ENCODE data around the gene ATXN2. TPM values are rescaled to one million over a fixed set of nuclear protein-coding genes. Genes with fewer than 3 reads are reported as not detected.
"Not testable (repeated sequence)": the region's sequence is repeated elsewhere in the genome, so short reads cannot be mapped to it uniquely, and the experiment has no call there.

Gene ATXN2
- polyA plus RNA-seq, 3 donors from 2014 or later: 7.1 to 31.3 (median 12.3) TPM

- no peak for DNase-seq
- H3K36me3 Mint-ChIP-seq: no peaks in the 10 kb centered on the region
- no peaks in the 10 kb centered on the region for H3K4me1 Mint-ChIP-seq
- no peaks in the 10 kb centered on the region for H3K9me3 Mint-ChIP-seq
- H3K27ac Mint-ChIP-seq: no peak overlapping the region
- H3K4me3 Mint-ChIP-seq: no peak overlapping the region
- H3K27me3 Mint-ChIP-seq (ENCODE audit: low read depth in 3 of 3): peaks cover 0 to 2% (median 2%) of the 10 kb centered on the region in 3 donors
These were observed 8.1 kb upstream of the ATXN2 start for GRCh38 chr12:111607239-111607638.

- no peaks in the 10 kb centered on the region for H3K36me3 Mint-ChIP-seq
- no peak overlapping the region for H3K4me3 Mint-ChIP-seq
- H3K27me3 Mint-ChIP-seq (ENCODE audit: low read depth in 3 of 3): peaks cover 0 to 2% (median 2%) of the 10 kb centered on the region in 3 donors
- H3K9me3 Mint-ChIP-seq: no peaks in the 10 kb centered on the region
- DNase-seq: no peak
- H3K27ac Mint-ChIP-seq: no peak overlapping the region
- H3K4me1 Mint-ChIP-seq: no peaks in the 10 kb centered on the region
These were observed 7.7 kb upstream of the ATXN2 start for GRCh38 chr12:111606767-111607230.

- H3K36me3 Mint-ChIP-seq: no peaks in the 10 kb centered on the region
- no peak for DNase-seq
- H3K4me3 Mint-ChIP-seq: no peak overlapping the region
- peaks cover 0 to 2% (median 2%) of the 10 kb centered on the region in 3 donors for H3K27me3 Mint-ChIP-seq (ENCODE audit: low read depth in 3 of 3)
- no peaks in the 10 kb centered on the region for H3K9me3 Mint-ChIP-seq
- no peak overlapping the region for H3K27ac Mint-ChIP-seq
- H3K4me1 Mint-ChIP-seq: no peaks in the 10 kb centered on the region
These were observed 7.0 kb upstream of the ATXN2 start for GRCh38 chr12:111605911-111606766.

DNA sequence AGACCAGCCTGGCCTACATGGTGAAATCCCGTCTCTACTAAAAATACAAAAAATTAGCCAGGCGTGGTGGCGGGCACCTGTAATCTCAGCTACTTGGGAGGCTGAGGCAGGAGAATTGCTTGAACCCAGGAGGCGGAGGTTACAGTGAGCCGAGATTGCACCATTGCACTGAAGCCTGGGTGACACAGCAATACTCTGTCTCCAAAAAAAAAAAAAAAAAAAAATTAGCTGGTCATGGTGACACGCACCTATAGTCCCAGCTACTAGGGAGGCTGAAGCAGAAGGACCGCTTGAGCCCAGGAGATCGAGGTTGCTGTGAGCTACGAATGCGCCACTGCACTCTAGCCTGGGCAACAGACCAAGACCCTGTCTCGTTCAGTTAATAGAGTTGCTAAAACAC, 3.7 kb upstream of the ATXN2 start:
- peaks cover 19% of the 10 kb centered on the region in 3 donors for H3K27me3 Mint-ChIP-seq (ENCODE audit: low read depth in 3 of 3)
- H3K4me3 Mint-ChIP-seq, H3K4me1 Mint-ChIP-seq, H3K27ac Mint-ChIP-seq, H3K9me3 Mint-ChIP-seq, H3K36me3 Mint-ChIP-seq, DNase-seq: not testable (repeated sequence)

- no peaks in the 10 kb centered on the region for H3K9me3 Mint-ChIP-seq
- peak overlapping the region in 1 of 5 donors; percentile 14 for H3K4me3 Mint-ChIP-seq
- no peak overlapping the region for H3K27ac Mint-ChIP-seq
These were observed 3.2 kb upstream of the ATXN2 start for GRCh38 chr12:111602348-111602747.

GRCh38 chr12:111600986-111601385, 1.9 kb upstream of the ATXN2 start:
- Mint-ChIP-seq H3K27me3 (ENCODE audit: low read depth in 3 of 3) (peaks cover 22 to 25% (median 24%) of the 10 kb centered on the region in 3 donors), H3K4me1 (peaks cover 23 to 26% of the 10 kb centered on the region in 2 donors)
- not testable (repeated sequence) for H3K27ac Mint-ChIP-seq, H3K9me3 Mint-ChIP-seq, H3K36me3 Mint-ChIP-seq, DNase-seq, H3K4me3 Mint-ChIP-seq

More at GRCh38 chr12:111602348-111602747, 3.2 kb upstream of the ATXN2 start:
- peaks cover 12 to 13% of the 10 kb centered on the region in 2 donors for H3K4me1 Mint-ChIP-seq
- H3K36me3 Mint-ChIP-seq: no peaks in the 10 kb centered on the region
- DNase-seq: no peak
- H3K27me3 Mint-ChIP-seq (ENCODE audit: low read depth in 3 of 3): peaks cover 22 to 23% (median 23%) of the 10 kb centered on the region in 3 donors

GRCh38 chr12:111600205-111600642, 1.1 kb upstream of the ATXN2 start:
- peak overlapping the region; percentile 83 to 91 (median 86) for H3K4me3 Mint-ChIP-seq
- no peaks in the 10 kb centered on the region for H3K9me3 Mint-ChIP-seq
- no peaks in the 10 kb centered on the region for H3K36me3 Mint-ChIP-seq
- peaks cover 24 to 32% of the 10 kb centered on the region in 2 donors for H3K4me1 Mint-ChIP-seq
- no peak for DNase-seq
- H3K27me3 Mint-ChIP-seq (ENCODE audit: low read depth in 3 of 3): peaks cover 22 to 25% (median 24%) of the 10 kb centered on the region in 3 donors
- peak overlapping the region; percentile 78 to 96 (median 88) for H3K27ac Mint-ChIP-seq

DNA sequence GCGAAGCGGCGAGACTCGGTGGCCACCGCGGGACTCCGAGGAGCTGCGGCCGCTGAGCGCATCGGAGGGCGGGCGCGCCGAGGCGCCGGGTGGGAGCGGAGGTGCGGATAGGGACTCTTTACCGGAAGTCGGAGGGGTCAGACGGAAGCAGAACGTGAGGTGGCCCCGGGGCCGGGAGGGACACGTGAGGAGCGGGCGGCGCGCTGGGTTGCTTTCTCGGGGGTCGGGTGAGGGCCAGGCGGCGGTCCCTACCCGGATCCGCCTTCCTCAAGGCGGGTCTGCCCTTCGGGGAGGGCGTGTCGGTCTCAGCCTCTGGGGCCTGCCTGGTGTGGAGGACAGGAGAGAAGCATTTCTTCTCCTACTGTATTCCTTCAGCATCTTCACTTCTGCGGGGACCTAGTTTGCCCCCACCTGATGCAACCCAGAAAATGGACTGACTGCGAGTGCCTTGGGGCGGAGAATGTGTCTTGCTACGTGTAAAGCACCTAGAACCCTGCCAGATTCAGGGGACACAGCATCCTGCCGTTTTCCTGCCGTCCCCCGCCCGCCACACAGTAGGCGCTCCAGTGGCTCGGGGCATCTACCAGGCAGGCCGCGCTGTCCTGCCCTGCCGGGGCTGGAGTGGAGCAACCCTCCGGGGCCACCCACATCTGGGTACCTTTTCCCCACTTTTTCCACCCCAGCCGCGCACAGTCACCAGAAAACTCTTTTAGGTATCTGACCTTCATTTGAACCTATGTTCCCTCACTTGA, 514 bp upstream of the ATXN2 start:
- peak overlapping the region; percentile 83 to 91 (median 86) for H3K4me3 Mint-ChIP-seq
- H3K27me3 Mint-ChIP-seq (ENCODE audit: low read depth in 3 of 3): peaks cover 22 to 25% (median 24%) of the 10 kb centered on the region in 3 donors
- peak overlapping the region; percentile 78 to 96 (median 88) for H3K27ac Mint-ChIP-seq
- H3K4me1 Mint-ChIP-seq: peaks cover 30 to 38% of the 10 kb centered on the region in 2 donors
- H3K9me3 Mint-ChIP-seq: no peaks in the 10 kb centered on the region
- peak; percentile 90 to 93 (median 93) for DNase-seq
- H3K36me3 Mint-ChIP-seq: no peaks in the 10 kb centered on the region

GRCh38 chr12:111597831-111598636, 1.1 kb downstream of the ATXN2 start:
- Mint-ChIP-seq H3K4me1 (peaks cover 32 to 49% of the 10 kb centered on the region in 2 donors), H3K27me3 (ENCODE audit: low read depth in 3 of 3) (peaks cover 22 to 25% (median 22%) of the 10 kb centered on the region in 3 donors), H3K4me3 (peak overlapping the region; percentile 91 to 92 (median 92)), H3K36me3 (no peaks in the 10 kb centered on the region), H3K27ac (peak overlapping the region; percentile 78 to 94 (median 88)), H3K9me3 (no peaks in the 10 kb centered on the region)
- DNase-seq: peak; percentile 16 to 23 (median 23)

GRCh38 chr12:111596985-111597830, 1.9 kb downstream of the ATXN2 start:
- Mint-ChIP-seq H3K27ac (peak overlapping the region; percentile 78 to 94 (median 88)), H3K27me3 (ENCODE audit: low read depth in 3 of 3) (peaks cover 22 to 26% (median 22%) of the 10 kb centered on the region in 3 donors), H3K4me1 (peaks cover 32 to 49% of the 10 kb centered on the region in 2 donors), H3K9me3 (no peaks in the 10 kb centered on the region), H3K4me3 (peak overlapping the region; percentile 91 to 92 (median 92)), H3K36me3 (no peaks in the 10 kb centered on the region)
- peak in 1 of 3 donors; percentile 9 for DNase-seq

DNA sequence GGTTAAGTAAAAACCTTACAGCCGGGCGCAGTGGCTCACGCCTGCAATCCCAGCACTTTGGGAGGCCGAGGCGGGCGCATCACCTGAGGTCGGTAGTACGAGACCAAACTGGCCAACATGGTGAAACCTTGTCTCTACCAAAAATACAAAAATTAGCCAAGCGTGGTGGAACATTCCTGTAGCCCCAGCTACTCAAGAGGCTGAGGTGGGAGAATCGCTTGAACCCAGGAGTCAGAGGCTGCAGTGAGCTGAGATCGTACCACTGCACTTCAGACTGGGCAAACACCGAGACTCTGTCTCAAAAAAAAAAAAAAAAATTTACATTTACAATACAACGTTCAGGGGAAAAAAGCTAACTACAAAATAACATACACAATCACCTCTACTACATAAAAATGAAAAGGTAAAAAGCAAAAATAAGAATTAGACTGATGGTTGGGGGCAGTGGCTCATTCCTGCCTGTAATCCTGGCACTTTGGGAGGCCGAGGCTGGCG, 3.7 kb downstream of the ATXN2 start:
- H3K4me1 Mint-ChIP-seq: peaks cover 33 to 48% of the 10 kb centered on the region in 2 donors
- not testable (repeated sequence) for H3K9me3 Mint-ChIP-seq, H3K27ac Mint-ChIP-seq, DNase-seq, H3K36me3 Mint-ChIP-seq
- peaks cover 21 to 26% (median 21%) of the 10 kb centered on the region in 3 donors for H3K27me3 Mint-ChIP-seq (ENCODE audit: low read depth in 3 of 3)
- peak overlapping the region in 1 of 5 donors; percentile 33 for H3K4me3 Mint-ChIP-seq

DNA sequence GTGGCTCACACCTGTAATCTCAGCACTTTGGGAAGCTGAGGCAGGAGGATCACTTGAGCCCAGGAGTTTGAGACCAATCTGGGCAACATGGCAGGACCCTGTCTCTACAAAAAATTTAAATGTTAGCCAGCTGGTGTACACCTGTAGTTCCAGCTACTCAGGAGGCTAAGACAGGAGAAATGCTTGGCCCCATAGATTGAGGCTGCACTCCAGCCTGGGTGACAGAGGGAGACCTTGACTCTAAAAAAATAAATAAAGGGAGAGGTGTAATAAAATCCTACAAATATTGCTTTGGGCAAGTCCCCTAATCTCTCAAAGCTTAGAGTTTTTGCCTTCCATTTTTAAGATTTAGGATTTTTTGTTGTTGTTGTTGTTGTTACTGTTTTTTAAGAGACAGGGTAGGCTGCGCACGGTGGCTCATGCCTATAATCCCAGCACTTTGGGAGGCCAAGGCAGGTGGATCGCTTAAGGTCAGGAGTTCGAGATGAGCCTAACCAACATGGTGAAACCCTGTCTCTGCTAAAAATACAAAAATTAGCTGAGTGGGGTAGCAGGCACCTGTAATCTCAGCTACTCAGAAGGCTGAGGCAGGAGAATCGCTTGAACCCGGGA, 7.6 kb downstream of the ATXN2 start:
- H3K27ac Mint-ChIP-seq; H3K36me3 Mint-ChIP-seq; DNase-seq; H3K4me3 Mint-ChIP-seq; H3K27me3 Mint-ChIP-seq (ENCODE audit: low read depth in 3 of 3); H3K9me3 Mint-ChIP-seq: not testable (repeated sequence)
- H3K4me1 Mint-ChIP-seq: peaks cover 18 to 38% of the 10 kb centered on the region in 2 donors

All from immature natural killer cell (primary cell).